Measurements from ENCODE around the gene PRKCE. TPM values are rescaled to one million over a fixed set of nuclear protein-coding genes. Genes with fewer than 3 reads are reported as not detected.
"Not testable (repeated sequence)": the region's sequence is repeated elsewhere in the genome, so short reads cannot be mapped to it uniquely, and the experiment has no call there.

Gene PRKCE
- total and polyA plus RNA-seq, 7 donors, result 3.0 to 21.9 (median 15.8) TPM

GRCh38 chr2:45713136-45713535 is 61.7 kb downstream of the PRKCE start:
- no peak overlapping the region for H3K4me3 ChIP-seq
- H3K36me3 ChIP-seq, result no peaks in the 10 kb centered on the region
- H3K27ac ChIP-seq, result no peak overlapping the region
- peaks cover 0 to 38% (median 13%) of the 10 kb centered on the region in 4 donors for H3K4me1 ChIP-seq
- H3K9me3 ChIP-seq, result no peaks in the 10 kb centered on the region
- WGBS, 2 donors, result 93 to 95% methylated on average over 4 of the region's 4 CpGs
- DNase-seq, result no peak
- TF ChIP-seq POLR2A (IDR thresholded peaks at IDR 0.05) (no peak), CTCF (IDR thresholded peaks at IDR 0.05) (no peak), EP300 (IDR thresholded peaks at IDR 0.05) (no peak), POLR2AphosphoS5 (IDR thresholded peaks at IDR 0.05) (no peak)
- intact Hi-C loops (cut with DNase I), result no loop called here
- H3K27me3 ChIP-seq, result no peaks in the 10 kb centered on the region

DNA sequence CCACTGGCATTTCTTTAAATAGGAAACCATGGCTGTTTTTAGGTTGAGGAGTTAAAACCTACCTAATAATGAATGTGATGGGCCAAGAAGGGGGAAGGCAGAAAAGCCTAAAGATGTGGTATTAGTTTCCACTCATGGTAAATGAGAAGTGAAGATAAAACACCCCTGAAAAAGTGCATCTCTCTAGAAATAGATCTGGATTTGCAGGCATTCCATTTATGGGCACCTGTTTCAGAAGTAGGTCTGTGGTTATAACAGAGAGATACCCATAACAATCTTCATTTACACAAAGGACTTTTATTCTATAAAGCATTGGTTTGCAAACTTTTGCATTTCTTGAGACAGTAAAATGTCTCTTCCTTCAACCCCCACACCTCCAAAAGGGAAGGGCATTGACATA is 62.1 kb downstream of the PRKCE start:
- DNase-seq, result no peak

DNA sequence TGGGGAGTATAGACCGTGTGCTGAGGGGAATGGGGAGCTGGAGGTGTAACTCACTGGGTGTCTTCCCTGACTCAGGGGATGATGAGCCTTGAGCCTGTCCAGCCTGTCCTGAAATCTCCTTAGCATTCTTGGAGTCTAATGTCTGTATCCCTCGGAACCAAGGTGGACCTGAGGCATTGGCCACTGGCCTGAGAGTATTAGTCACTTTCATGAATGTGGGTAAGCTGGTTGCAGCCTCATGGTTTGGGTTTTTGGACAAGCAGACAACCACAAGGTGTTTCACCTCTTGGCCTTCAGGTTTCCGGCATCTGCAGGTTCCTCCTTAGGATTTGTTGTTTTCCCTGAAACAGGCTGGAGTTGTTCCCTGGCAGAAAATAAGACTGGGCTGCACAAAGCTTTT is 63.2 kb downstream of the PRKCE start:
- WGBS, 2 donors, result 94 to 95% methylated on average over 3 of the region's 3 CpGs
- H3K9me3 ChIP-seq, result no peaks in the 10 kb centered on the region
- no peak for DNase-seq
- peaks cover 0 to 32% (median 8%) of the 10 kb centered on the region in 4 donors for H3K4me1 ChIP-seq
- intact Hi-C loops (cut with DNase I), result no loop called here
- H3K36me3 ChIP-seq, result no peaks in the 10 kb centered on the region
- H3K27me3 ChIP-seq, result no peaks in the 10 kb centered on the region
- no peak overlapping the region for H3K27ac ChIP-seq
- TF ChIP-seq POLR2AphosphoS5 (IDR thresholded peaks at IDR 0.05) (no peak), CTCF (IDR thresholded peaks at IDR 0.05) (no peak), POLR2A (IDR thresholded peaks at IDR 0.05) (no peak), EP300 (IDR thresholded peaks at IDR 0.05) (no peak)
- no peak overlapping the region for H3K4me3 ChIP-seq

More for the DNA sequence above, 62.1 kb downstream of the PRKCE start:
- H3K27me3 ChIP-seq, result no peaks in the 10 kb centered on the region
- H3K36me3 ChIP-seq, result no peaks in the 10 kb centered on the region
- no peak overlapping the region for H3K4me3 ChIP-seq
- intact Hi-C loops (cut with DNase I), result no loop called here
- TF ChIP-seq EP300 (IDR thresholded peaks at IDR 0.05), result no peak
- no peak for TF ChIP-seq CTCF (IDR thresholded peaks at IDR 0.05)
- no peak for TF ChIP-seq POLR2A (IDR thresholded peaks at IDR 0.05)
- TF ChIP-seq POLR2AphosphoS5 (IDR thresholded peaks at IDR 0.05), result no peak
- no peak overlapping the region for H3K27ac ChIP-seq
- H3K4me1 ChIP-seq, result peaks cover 0 to 38% (median 13%) of the 10 kb centered on the region in 4 donors
- no peaks in the 10 kb centered on the region for H3K9me3 ChIP-seq

DNA sequence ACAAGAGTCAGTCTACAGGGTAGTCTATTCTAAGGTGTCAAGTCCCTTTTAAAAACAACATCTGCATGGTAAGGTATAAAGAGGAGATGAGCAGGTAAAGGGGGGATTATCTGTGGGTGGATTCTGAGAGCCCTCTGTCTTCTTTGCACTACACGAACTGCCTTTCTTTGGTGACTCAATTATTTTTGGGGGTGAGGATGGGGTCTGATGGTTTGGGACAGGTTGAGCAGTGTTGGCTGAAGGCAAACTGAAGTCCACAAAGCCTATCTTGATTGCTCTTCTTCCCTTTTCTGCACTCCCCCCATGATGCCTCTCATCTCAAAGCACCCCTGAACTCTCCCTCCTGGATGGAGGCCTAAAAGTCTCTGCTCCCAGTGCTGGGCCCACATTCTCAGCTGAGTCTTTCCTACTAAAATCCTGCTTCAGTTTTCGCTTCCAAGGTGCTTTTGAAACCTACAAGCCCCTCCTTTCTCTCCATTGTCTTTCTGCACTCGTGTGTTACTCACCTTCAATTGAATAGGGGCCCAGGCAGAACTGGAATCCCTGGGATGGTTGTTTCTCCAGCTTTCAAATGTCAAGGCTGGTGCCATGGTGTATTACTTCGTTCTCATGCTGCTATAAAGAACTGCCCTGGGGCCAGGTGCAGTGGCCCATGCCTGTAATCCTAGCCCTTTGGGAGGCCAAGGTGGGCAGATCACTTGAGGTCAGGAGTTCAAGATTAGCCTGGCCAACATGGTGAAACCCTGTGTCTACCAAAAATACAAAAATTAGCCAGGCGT is 64.3 kb downstream of the PRKCE start:
- Histone ChIP-seq H3K27me3 (no peaks in the 10 kb centered on the region), H3K36me3 (no peaks in the 10 kb centered on the region), H3K27ac (no peak overlapping the region), H3K4me1 (peaks cover 0 to 21% (median 10%) of the 10 kb centered on the region in 4 donors), H3K4me3 (no peak overlapping the region), H3K9me3 (no peaks in the 10 kb centered on the region)
- no peak for DNase-seq
- intact Hi-C loops (cut with DNase I), result no loop called here
- WGBS, 2 donors, result 93 to 95% methylated on average over 5 of the region's 5 CpGs
- no peak for TF ChIP-seq POLR2A (IDR thresholded peaks at IDR 0.05)
- TF ChIP-seq POLR2AphosphoS5 (IDR thresholded peaks at IDR 0.05), result no peak
- TF ChIP-seq EP300 (IDR thresholded peaks at IDR 0.05), result no peak

GRCh38 chr2:45716432-45716831 is 65.0 kb downstream of the PRKCE start:
- 84 to 85% methylated on average over 1 of the region's 1 CpG for WGBS, 2 donors
- H3K36me3 ChIP-seq; intact Hi-C loops (cut with DNase I): not testable (repeated sequence)

DNA sequence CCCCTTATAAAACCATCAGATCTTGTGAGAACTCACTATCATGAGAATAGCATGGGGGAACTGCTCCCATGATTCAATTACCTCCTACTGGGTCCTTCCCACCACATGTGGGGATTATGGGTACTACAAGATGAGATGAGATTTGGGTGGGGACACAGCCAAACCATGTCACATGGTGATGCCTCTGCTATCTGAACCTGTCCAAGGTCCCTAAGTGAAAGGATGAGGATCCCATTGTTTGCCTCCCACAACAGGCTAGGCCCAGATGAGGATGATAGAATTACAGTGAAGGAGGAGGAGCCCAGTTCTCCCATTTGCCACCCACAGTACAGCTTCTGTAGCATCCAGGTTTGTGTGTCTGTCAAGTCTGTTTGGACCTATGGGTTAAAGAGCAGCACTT is 65.4 kb downstream of the PRKCE start:
- H3K27ac ChIP-seq, result no peak overlapping the region
- no peaks in the 10 kb centered on the region for H3K27me3 ChIP-seq
- H3K9me3 ChIP-seq, result no peaks in the 10 kb centered on the region
- no peak for DNase-seq
- no peak overlapping the region for H3K4me3 ChIP-seq
- no peaks in the 10 kb centered on the region for H3K36me3 ChIP-seq
- no peak for TF ChIP-seq POLR2A (IDR thresholded peaks at IDR 0.05)
- TF ChIP-seq CTCF (IDR thresholded peaks at IDR 0.05), result no peak
- TF ChIP-seq EP300 (IDR thresholded peaks at IDR 0.05), result no peak
- no peak for TF ChIP-seq POLR2AphosphoS5 (IDR thresholded peaks at IDR 0.05)
- peaks cover 0 to 25% (median 11%) of the 10 kb centered on the region in 4 donors for H3K4me1 ChIP-seq
- intact Hi-C loops (cut with DNase I), result no loop called here

More at GRCh38 chr2:45716432-45716831, 65.0 kb downstream of the PRKCE start:
- H3K27me3 ChIP-seq, H3K27ac ChIP-seq, DNase-seq, H3K4me3 ChIP-seq, H3K9me3 ChIP-seq: not testable (repeated sequence)
- peaks cover 0 to 25% (median 11%) of the 10 kb centered on the region in 4 donors for H3K4me1 ChIP-seq

Measured in sigmoid colon (tissue), 7 donors.